GM13977 (cell line): ENCODE results near the gene IL1RAPL1.

ENCODE experiments used
- DNase-seq: peaks from one replicate; pipeline ENCODE4 v3.0.0; 2012; ENCODE audit warnings: low spot score
- CTCF ChIP-seq: IDR thresholded peaks from 2 replicates; pipeline ENCODE4 v1.5.1; 2012; ENCODE audit warnings: mild to moderate bottlenecking, control low read depth; ENCODE audit not compliant: insufficient read depth; ENCODE audit errors: extremely low read depth, missing control alignments
- in situ Hi-C: fragments of 300-500 bp; cut with MboI; formaldehyde crosslinking; loops from one replicate; pipeline ENCODE4 v1.12.0; 2022; ENCODE audit warnings: low sequenced_read_pairs, low pct_unique_long_range_greater_than_20kb, mixed read lengths, inconsistent platforms; ENCODE audit not compliant: unreplicated experiment

IL1RAPL1 gene

DNA sequence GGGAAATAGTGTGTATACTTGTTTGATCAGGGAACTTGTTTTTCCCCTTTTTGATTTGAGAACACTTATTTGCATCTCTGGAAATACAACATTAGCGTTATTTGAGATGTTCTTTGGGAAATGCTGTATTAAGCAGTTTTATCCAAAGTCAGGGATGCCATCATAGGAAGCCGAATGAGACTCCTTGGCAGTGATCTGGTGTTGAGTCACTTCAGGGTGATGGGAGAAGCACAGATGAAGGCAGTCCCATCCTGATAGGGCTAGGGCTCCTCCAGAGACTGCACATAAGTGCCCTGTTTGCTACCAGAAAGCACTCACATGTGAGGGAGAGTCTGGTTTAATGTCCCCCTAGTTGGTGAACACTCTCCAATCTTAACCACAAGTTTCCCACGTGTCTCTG is 62.3 kb downstream of the IL1RAPL1 start:
- no peak for TF ChIP-seq CTCF
- no peak for DNase-seq
- in situ Hi-C loops, result no loop called here

DNA sequence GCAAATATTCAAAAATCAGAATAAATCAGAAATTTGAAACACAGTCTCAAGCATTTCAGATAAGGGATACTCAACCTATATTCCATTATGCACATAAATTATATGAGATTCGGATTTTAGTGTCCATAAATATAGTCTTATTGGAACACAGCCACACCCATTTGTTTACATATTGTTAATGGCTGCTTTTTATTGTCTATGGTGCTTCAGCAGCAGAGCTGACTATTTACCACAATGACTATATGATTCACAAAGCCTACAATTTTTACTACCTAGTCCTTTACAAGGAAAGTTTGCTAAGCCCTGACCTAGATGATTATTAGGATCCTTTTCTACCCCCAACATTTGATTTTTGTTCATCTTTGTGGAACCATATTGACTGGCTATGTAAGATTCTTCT is 63.9 kb downstream of the IL1RAPL1 start:
- TF ChIP-seq CTCF, result no peak
- in situ Hi-C loops, result no loop called here
- DNase-seq, result no peak

DNA sequence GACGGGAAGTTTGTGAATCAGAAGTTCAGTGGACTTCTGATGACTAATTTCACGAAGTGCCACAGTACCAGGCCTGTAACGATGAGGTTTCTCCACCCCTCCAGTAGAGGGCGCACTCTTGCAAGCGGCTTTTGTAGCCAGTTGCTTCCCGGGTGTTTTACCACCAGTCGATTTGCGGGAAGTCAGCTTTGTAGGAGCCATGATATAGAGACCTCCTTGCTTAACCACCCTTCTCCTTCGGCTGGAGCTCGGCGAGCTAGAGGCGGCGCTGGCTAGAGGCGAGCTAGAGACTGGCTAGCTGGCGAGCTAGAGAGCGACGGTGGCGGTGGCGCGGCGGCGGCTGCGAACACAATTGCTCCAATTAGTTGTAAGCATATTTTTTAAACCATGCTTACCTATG is 72.0 kb downstream of the IL1RAPL1 start:
- no peak for DNase-seq
- in situ Hi-C loops, result no loop called here
- peak; percentile 40 for TF ChIP-seq CTCF

- in situ Hi-C loops, result no loop called here
- no peak for DNase-seq
- no peak for TF ChIP-seq CTCF
These were observed 78.5 kb downstream of the IL1RAPL1 start for GRCh38 chrX:28665778-28666177.

GRCh38 chrX:28668303-28668702 is 81.1 kb downstream of the IL1RAPL1 start:
- in situ Hi-C loops, result no loop called here
- TF ChIP-seq CTCF, result no peak
- DNase-seq, result no peak

GRCh38 chrX:28668957-28669356 is 81.7 kb downstream of the IL1RAPL1 start:
- no peak for TF ChIP-seq CTCF
- in situ Hi-C loops, result no loop called here

GRCh38 chrX:28670074-28670473 is 82.8 kb downstream of the IL1RAPL1 start:
- in situ Hi-C loops, result no loop called here
- no peak for TF ChIP-seq CTCF
- DNase-seq, result no peak

More at GRCh38 chrX:28668957-28669356, 81.7 kb downstream of the IL1RAPL1 start:
- DNase-seq, result no peak
